ENCODE data around the gene ADAMTS10.

DNA sequence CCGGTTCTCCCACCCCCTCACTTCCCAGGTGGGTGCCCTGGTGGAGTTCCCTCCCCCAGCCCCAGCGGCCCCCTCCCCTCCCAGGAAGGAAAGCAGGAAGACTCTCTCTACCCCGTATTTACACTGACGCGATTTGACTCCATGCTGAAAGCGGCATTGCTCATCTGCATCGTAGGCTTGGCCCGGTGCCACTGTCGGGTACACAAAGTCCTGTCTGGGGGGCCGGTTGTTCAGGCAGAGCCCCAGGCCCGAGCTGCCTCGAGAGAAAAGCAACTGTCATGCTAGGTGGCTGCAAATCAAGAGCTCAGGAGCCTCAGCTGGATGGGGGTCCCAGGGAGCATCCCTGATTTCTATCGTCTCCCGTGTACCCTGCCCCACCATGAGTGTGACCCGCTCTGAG, 14.9 kb downstream of the ADAMTS10 start:
- TF ChIP-seq, protein P1, sequence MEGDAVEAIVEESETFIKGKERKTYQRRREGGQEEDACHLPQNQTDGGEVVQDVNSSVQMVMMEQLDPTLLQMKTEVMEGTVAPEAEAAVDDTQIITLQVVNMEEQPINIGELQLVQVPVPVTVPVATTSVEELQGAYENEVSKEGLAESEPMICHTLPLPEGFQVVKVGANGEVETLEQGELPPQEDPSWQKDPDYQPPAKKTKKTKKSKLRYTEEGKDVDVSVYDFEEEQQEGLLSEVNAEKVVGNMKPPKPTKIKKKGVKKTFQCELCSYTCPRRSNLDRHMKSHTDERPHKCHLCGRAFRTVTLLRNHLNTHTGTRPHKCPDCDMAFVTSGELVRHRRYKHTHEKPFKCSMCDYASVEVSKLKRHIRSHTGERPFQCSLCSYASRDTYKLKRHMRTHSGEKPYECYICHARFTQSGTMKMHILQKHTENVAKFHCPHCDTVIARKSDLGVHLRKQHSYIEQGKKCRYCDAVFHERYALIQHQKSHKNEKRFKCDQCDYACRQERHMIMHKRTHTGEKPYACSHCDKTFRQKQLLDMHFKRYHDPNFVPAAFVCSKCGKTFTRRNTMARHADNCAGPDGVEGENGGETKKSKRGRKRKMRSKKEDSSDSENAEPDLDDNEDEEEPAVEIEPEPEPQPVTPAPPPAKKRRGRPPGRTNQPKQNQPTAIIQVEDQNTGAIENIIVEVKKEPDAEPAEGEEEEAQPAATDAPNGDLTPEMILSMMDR (conservative IDR thresholded peaks at IDR 0.05; ENCODE audit: low read length), result no peak
- no peak for TF ChIP-seq EZH2phosphoT487 (IDR thresholded peaks at IDR 0.05; ENCODE audit: borderline replicate concordance, low read depth, low read length)

Measured in OCI-LY7 (cell line).